Endothelial cell of umbilical vein (primary cell): ENCODE measurements around the gene NSD1. TPM values are rescaled to one million over a fixed set of nuclear protein-coding genes. Genes with fewer than 3 reads are reported as not detected.

Experiments
- BruUV-seq: library from RNA; stranded (reverse); fragments of 400-500 nt; replicated peaks from 2 replicates; lab custom pipeline; 2021; lab: Mats Ljungman, UMichigan
- CTCF ChIA-PET: fragments of 300-600, 350-600 bp; sonication (Branson Sonifier 250); formaldehyde crosslinking; loops from one replicate; lab custom pipeline; 2021; ENCODE audit warnings: antibody characterized with exemption, inconsistent platforms; lab: Charles Lee
- POLR2A ChIA-PET: fragments of 300-600, 350-600 bp; sonication (Branson Sonifier 250); formaldehyde crosslinking; loops from one replicate; lab custom pipeline; 2021; ENCODE audit warnings: antibody characterized with exemption, inconsistent platforms; lab: Charles Lee
- DNase-seq: peaks from one replicate; pipeline ENCODE4 v3.0.0-alpha.2; 2011; ENCODE audit warnings: low read depth, low spot score
- FAIRE-seq: peaks from 2 replicates; lab custom pipeline; 2011; peaks lifted over from hg19 to GRCh38; lab: Jason Lieb, UNC
- H2AFZ ChIP-seq: 2 replicates; pipeline ENCODE4 v1.6.0; 2012; ENCODE audit warnings: low read depth, low read length, control low read depth, inconsistent platforms
- H3K27ac ChIP-seq: 2 replicates; pipeline ENCODE4 v1.5.1; 2011; ENCODE audit warnings: low read depth, mild to moderate bottlenecking, control low read depth, low read length, moderate library complexity; ENCODE audit not compliant: insufficient read depth
- H3K27me3 ChIP-seq, 2 experiments: 2 replicates each; pipeline versions ENCODE4 v1.6.0 to v1.6.1; 2011; ENCODE audit warnings: low read length in 2 of 2, mixed read lengths in 1 of 2; ENCODE audit not compliant: control insufficient read depth in 2 of 2, insufficient read depth in 2 of 2
- H3K36me3 ChIP-seq, 2 experiments: 2 replicates in 1 of 2; 3 replicates in 1 of 2; pipeline ENCODE4 v1.5.1; 2011; ENCODE audit warnings: low read length in 2 of 2, mild to moderate bottlenecking in 1 of 2, moderate library complexity in 1 of 2; ENCODE audit not compliant: control insufficient read depth in 2 of 2, insufficient read depth in 2 of 2; ENCODE audit errors: extremely low read depth in 1 of 2
- H3K4me1 ChIP-seq: 3 replicates; pipeline ENCODE4 v1.5.1; 2011; ENCODE audit warnings: mild to moderate bottlenecking, low read length; ENCODE audit not compliant: control insufficient read depth, insufficient read depth; ENCODE audit errors: extremely low read depth
- H3K4me2 ChIP-seq: 2 replicates; pipeline ENCODE4 v1.6.1; 2011; ENCODE audit warnings: low read length, control low read depth, mixed read lengths; ENCODE audit not compliant: insufficient read depth
- H3K4me3 ChIP-seq, 3 experiments: fragments of 200-600 bp in 1 of 3; sonication (generic), shearing (Covaris generic) in 1 of 3; replicated peaks in 1 of 3; 2 replicates each; pipeline ENCODE4 v1.5.1; 2011 to 2016; ENCODE audit warnings: control low read depth in 3 of 3, low read length in 3 of 3, mild to moderate bottlenecking in 2 of 3, inconsistent platforms in 1 of 3, low read depth in 1 of 3, moderate library complexity in 1 of 3; ENCODE audit not compliant: insufficient read depth in 1 of 3
- H3K79me2 ChIP-seq: 2 replicates; pipeline ENCODE4 v1.6.0; 2012; ENCODE audit warnings: low read length, inconsistent platforms; ENCODE audit not compliant: control insufficient read depth, insufficient read depth
- H3K9ac ChIP-seq: replicated peaks from 2 replicates; pipeline ENCODE3; 2011; ENCODE audit warnings: low read length, control low read depth; ENCODE audit not compliant: insufficient read depth; ENCODE audit errors: extremely low read depth
- H3K9me1 ChIP-seq: replicated peaks from 3 replicates; pipeline ENCODE4 v1.6.0; 2011; ENCODE audit warnings: mild to moderate bottlenecking, low read length; ENCODE audit not compliant: control insufficient read depth, insufficient read depth; ENCODE audit errors: extremely low read depth
- H3K9me3 ChIP-seq: replicated peaks from 2 replicates; pipeline ENCODE4 v1.5.1; 2012; ENCODE audit warnings: low read length, inconsistent platforms; ENCODE audit not compliant: control insufficient read depth, insufficient read depth
- H4K20me1 ChIP-seq: replicated peaks from 2 replicates; pipeline ENCODE3; 2011; ENCODE audit warnings: mild to moderate bottlenecking, low read length; ENCODE audit not compliant: control insufficient read depth, insufficient read depth; ENCODE audit errors: extremely low read depth
- CTCF ChIP-seq, 2 donors: IDR thresholded peaks; 1 replicate in 1 of 2; 2 replicates in 1 of 2; pipeline ENCODE4 v1.5.1; 2011; ENCODE audit warnings: low read length in 2 of 2, mild to moderate bottlenecking in 2 of 2, moderate library complexity in 2 of 2, control low read depth in 1 of 2, inconsistent platforms in 1 of 2, low read depth in 1 of 2; ENCODE audit not compliant: insufficient read depth in 1 of 2; ENCODE audit errors: extremely low read depth in 1 of 2
- EZH2 ChIP-seq: IDR thresholded peaks from 2 replicates; pipeline ENCODE4 v1.6.1; 2012; ENCODE audit warnings: borderline replicate concordance, low read depth, mild to moderate bottlenecking, moderate library complexity, low read length, inconsistent platforms; ENCODE audit not compliant: severe bottlenecking
- FOS ChIP-seq: IDR thresholded peaks from 2 replicates; pipeline ENCODE4 v1.6.1; 2011; ENCODE audit warnings: mild to moderate bottlenecking, low read length, moderate library complexity, borderline replicate concordance; ENCODE audit not compliant: insufficient read depth
- GATA2 ChIP-seq: IDR thresholded peaks from 2 replicates; pipeline ENCODE4 v1.7.0; 2011; ENCODE audit warnings: low read depth, mild to moderate bottlenecking, moderate library complexity, mixed read lengths, low read length; ENCODE audit not compliant: insufficient read length, insufficient read depth
- JUN ChIP-seq: IDR thresholded peaks from 2 replicates; pipeline ENCODE4 v1.6.1; 2011; ENCODE audit warnings: borderline replicate concordance, low read depth; ENCODE audit not compliant: insufficient read length, insufficient read depth
- MYC ChIP-seq: IDR thresholded peaks from one replicate; pipeline ENCODE4 v1.6.1; 2011; ENCODE audit warnings: mild to moderate bottlenecking, low read depth, low read length
- POLR2A ChIP-seq: IDR thresholded peaks from 2 replicates; pipeline ENCODE4 v1.6.1; 2012; ENCODE audit warnings: low read depth, mild to moderate bottlenecking, control low read depth, low read length
- POLR2AphosphoS5 ChIP-seq: IDR thresholded peaks from 2 replicates; pipeline ENCODE4 v1.6.1; 2012; ENCODE audit warnings: low read depth, mild to moderate bottlenecking, control low read depth, low read length, moderate library complexity; ENCODE audit not compliant: insufficient read depth
- dilution Hi-C: fragments of 300-500 bp; cut with MboI; formaldehyde crosslinking; loops from one replicate; pipeline ENCODE4 v1.15.0; 2019; ENCODE audit warnings: low sequenced_read_pairs; ENCODE audit not compliant: extremely low pct_ligation_motif_present
- intact Hi-C: fragments of 100-400 bp; cut with micrococcal nuclease; formaldehyde crosslinking; loops from one replicate; pipeline ENCODE4 v1.10.0; 2022
- polyA plus RNA-seq, 4 experiments: library from polyadenylated mRNA; depleted of rRNA in 3 of 4; stranded (reverse) in 3 of 4; unstranded in 1 of 4; fragments of >200 nt; gene quantifications; 2 replicates each; pipeline versions ENCODE4 v1.2.1 to v1.2.3, GENCODE V29; 2011 to 2012; ENCODE audit warnings: missing spikeins in 1 of 4
- total RNA-seq: library from RNA; stranded (reverse); gene quantifications from 2 replicates; pipeline ENCODE4 v1.2.3, GENCODE V29; 2021
- TF ChIP-seq, protein P1 (sequence below): IDR thresholded peaks from 2 replicates; pipeline ENCODE4 v1.6.1; 2011; ENCODE audit not compliant: insufficient read depth, insufficient read length

Gene NSD1
- total and polyA plus RNA-seq, 2 donors (not counting 3 experiments of a cell fraction or from before 2014, with no cell fraction given), result 14.4 to 90.4 TPM

DNA sequence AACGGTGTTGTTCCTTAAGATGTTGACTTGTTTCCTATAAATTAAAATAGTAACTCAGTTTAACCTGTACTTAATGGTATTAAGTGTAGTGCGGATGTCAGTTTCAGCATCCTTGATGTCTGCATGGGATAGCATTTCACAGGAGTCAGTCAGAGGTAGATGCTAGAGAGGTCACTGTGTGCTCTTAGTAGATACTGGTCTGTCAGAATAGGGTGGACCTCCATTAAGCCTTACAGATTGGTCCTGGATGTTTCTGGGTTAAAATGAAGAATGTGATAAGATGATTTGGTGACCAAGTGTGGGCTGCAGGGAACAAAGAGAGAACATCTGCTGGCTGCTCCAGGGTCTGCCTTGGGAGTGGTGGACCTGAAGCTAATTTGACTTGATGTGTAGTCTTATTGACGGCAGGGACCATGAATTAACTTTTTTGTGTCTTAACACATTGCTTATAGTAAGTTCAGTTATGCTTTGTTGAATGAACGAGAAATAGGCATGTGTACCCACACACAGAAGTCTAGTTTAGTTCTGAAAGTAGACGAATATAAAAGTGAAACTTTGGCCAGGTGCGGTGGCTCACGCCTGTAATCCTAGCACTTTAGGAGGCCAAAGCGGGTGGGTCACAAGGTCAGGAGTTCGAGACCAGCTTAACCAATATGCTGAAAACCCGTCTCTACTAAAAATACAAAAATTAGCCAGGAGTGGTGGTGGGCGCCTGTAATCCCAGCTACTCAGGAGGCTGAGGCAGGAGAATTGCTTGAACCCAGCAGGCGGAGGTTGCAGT lies 157.4 kb downstream of the NSD1 start:
- H3K9ac ChIP-seq, result no peak overlapping the region
- H3K9me1 ChIP-seq, result no peaks in the 10 kb centered on the region
- no peak for FAIRE-seq
- ChIA-PET POLR2A (no interaction called here), CTCF (no interaction called here)
- no peak overlapping the region for H2AFZ ChIP-seq
- H3K79me2 ChIP-seq, result no peaks in the 10 kb centered on the region
- no peak for DNase-seq
- dilution Hi-C loops, result no loop called here
- H3K4me3 ChIP-seq, result no peak overlapping the region
- H3K36me3 ChIP-seq, result peaks cover 16 to 39% of the 10 kb centered on the region in 2 experiments
- H3K4me1 ChIP-seq, result peaks cover 3% of the 10 kb centered on the region
- TF ChIP-seq FOS (no peak), POLR2AphosphoS5 (no peak), CTCF (IDR thresholded peaks at IDR 0.05; ENCODE audit: extremely low read depth in 1 of 2, insufficient read depth in 1 of 2, low read depth in 1 of 2, low read length in 2 of 2) (no peak)
- H4K20me1 ChIP-seq, result no peaks in the 10 kb centered on the region
- H3K27ac ChIP-seq, result no peak overlapping the region
- BruUV-seq, result no TSS peak
- intact Hi-C loops, result no loop called here
- no peaks in the 10 kb centered on the region for H3K27me3 ChIP-seq
- H3K4me2 ChIP-seq, result no peak overlapping the region
- no peaks in the 10 kb centered on the region for H3K9me3 ChIP-seq

DNA sequence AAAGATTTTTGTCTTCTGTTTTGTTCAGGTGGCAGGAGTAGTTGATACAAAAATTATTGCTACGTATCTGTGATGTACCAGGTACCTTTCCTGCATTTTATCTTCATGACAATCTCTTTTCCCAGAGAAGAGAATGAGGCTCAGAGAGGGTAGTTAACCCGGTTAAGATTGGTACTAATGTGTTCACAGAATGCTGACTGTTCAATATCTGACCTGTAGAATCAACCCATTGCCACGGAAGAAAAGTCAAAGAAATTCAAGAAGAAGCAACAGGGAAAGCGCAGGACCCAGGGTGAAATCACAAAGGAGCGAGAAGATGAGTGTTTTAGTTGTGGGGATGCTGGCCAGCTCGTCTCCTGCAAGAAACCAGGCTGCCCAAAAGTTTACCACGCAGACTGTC lies 158.2 kb downstream of the NSD1 start:
- Histone ChIP-seq H3K36me3 (peaks cover 16 to 38% of the 10 kb centered on the region in 2 experiments), H3K9me3 (no peaks in the 10 kb centered on the region), H4K20me1 (no peaks in the 10 kb centered on the region), H3K4me1 (peaks cover 11% of the 10 kb centered on the region), H2AFZ (no peak overlapping the region), H3K9ac (no peak overlapping the region), H3K79me2 (no peaks in the 10 kb centered on the region), H3K4me3 (no peak overlapping the region), H3K9me1 (no peaks in the 10 kb centered on the region), H3K27me3 (no peaks in the 10 kb centered on the region), H3K27ac (no peak overlapping the region), H3K4me2 (no peak overlapping the region)
- no TSS peak for BruUV-seq
- intact Hi-C loops, result no loop called here
- dilution Hi-C loops, result no loop called here
- POLR2A ChIA-PET, result no interaction called here
- DNase-seq, result no peak
- TF ChIP-seq POLR2A (no peak), JUN (no peak), POLR2AphosphoS5 (no peak), GATA2 (no peak), CTCF (IDR thresholded peaks at IDR 0.05; ENCODE audit: extremely low read depth in 1 of 2, insufficient read depth in 1 of 2, low read depth in 1 of 2, low read length in 2 of 2) (no peak), EZH2 (no peak), MYC (no peak), FOS (no peak)
- TF ChIP-seq, protein P1, sequence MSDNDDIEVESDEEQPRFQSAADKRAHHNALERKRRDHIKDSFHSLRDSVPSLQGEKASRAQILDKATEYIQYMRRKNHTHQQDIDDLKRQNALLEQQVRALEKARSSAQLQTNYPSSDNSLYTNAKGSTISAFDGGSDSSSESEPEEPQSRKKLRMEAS, result no peak
- no peak for FAIRE-seq
- CTCF ChIA-PET, result no interaction called here
